Uterus (tissue), 4 donors: ENCODE measurements around the gene EIF3L. TPM values are rescaled to one million over a fixed set of nuclear protein-coding genes. Genes with fewer than 3 reads are reported as not detected.
A peak's percentile ranks its signal among the peaks of the same experiment; 100 is the strongest.

Source experiments
- DNase-seq, 2 donors: peaks; one replicate each; pipeline ENCODE4 v3.0.0-alpha.2; 2019 to 2020
- H3K27ac ChIP-seq, 2 donors: fragments of 200-600 bp; sonication (generic); 1 replicate in 1 of 2; 2 replicates in 1 of 2; pipeline ENCODE4 v1.5.1; 2016 to 2018
- H3K27me3 ChIP-seq, 2 donors: fragments of 200-600 bp; sonication (generic); one replicate each; pipeline ENCODE4 v1.5.1; 2018 to 2019; ENCODE audit warnings: control low read depth in 1 of 2
- H3K36me3 ChIP-seq, 2 donors: fragments of 200-600 bp; sonication (generic); one replicate each; pipeline ENCODE4 v1.5.1; 2019; ENCODE audit warnings: control low read depth in 1 of 2
- H3K4me1 ChIP-seq, 2 donors: fragments of 200-600 bp; sonication (generic); one replicate each; pipeline ENCODE4 v1.5.1; 2018 to 2019; ENCODE audit warnings: control low read depth in 1 of 2
- H3K4me3 ChIP-seq, 2 donors: fragments of 200-600 bp; sonication (generic); 1 replicate in 1 of 2; 2 replicates in 1 of 2; pipeline ENCODE4 v1.5.1; 2018 to 2019; ENCODE audit warnings: mild to moderate bottlenecking in 1 of 2
- H3K9me3 ChIP-seq, 2 donors: fragments of 200-600 bp; sonication (generic); one replicate each; pipeline ENCODE4 v1.5.1; 2019; ENCODE audit warnings: control low read depth in 1 of 2
- CTCF ChIP-seq, 4 experiments: fragments of 200-600 bp in 2 of 4; fragments of 450-650 bp in 2 of 4; sonication (generic) in 2 of 4; IDR thresholded peaks; one replicate each; pipeline ENCODE4 v1.5.1; 2016 to 2019; ENCODE audit warnings: antibody characterized with exemption in 4 of 4, mild to moderate bottlenecking in 2 of 4, moderate library complexity in 1 of 4
- POLR2A ChIP-seq, 2 donors: fragments of 450-650 bp; IDR thresholded peaks; one replicate each; pipeline ENCODE4 v1.6.1; 2016; ENCODE audit warnings: antibody characterized with exemption in 2 of 2, mild to moderate bottlenecking in 1 of 2, moderate library complexity in 1 of 2
- intact Hi-C: fragments of 100-400 bp; cut with DNase I; formaldehyde crosslinking; loops from one replicate; pipeline ENCODE4 v1.15.1; 2023; ENCODE audit warnings: low total_unique reads
- total RNA-seq, 4 donors: library from RNA; depleted of rRNA in 3 of 4; stranded (reverse); fragments of >200 nt in 3 of 4; gene quantifications; one replicate each; pipeline versions ENCODE4 v1.1.0 to v1.2.4, GENCODE V29; 2014 to 2023
- donor health status: DM: yes; HTN: yes; CAD: no.

Gene EIF3L
- total RNA-seq, 4 donors from 2014 or later: 290 to 559 (median 413) TPM

GRCh38 chr22:37823134-37823985 lies 25.9 kb upstream of the EIF3L start, which contains the start of gene GALR3:
GALR3 (plus strand) TSS chr22:37823382; CDS start chr22:37823407, 25 bp downstream.
- H3K36me3 ChIP-seq: no peaks in the 10 kb centered on the region
- H3K27ac ChIP-seq: no peak within 1 kb of the TSS
- no peak for DNase-seq
- no peaks in the 10 kb centered on the region for H3K9me3 ChIP-seq
- intact Hi-C loops: no loop called here
- H3K4me1 ChIP-seq: peaks cover 0 to 17% of the 10 kb centered on the region in 2 donors
- H3K4me3 ChIP-seq: no peak within 1 kb of the TSS
- peaks cover 0 to 12% of the 10 kb centered on the region in 2 donors for H3K27me3 ChIP-seq
- TF ChIP-seq CTCF (IDR thresholded peaks at IDR 0.05): no peak
- no peak for TF ChIP-seq POLR2A (IDR thresholded peaks at IDR 0.05)

- Histone ChIP-seq H3K27me3 (peaks cover 0 to 12% of the 10 kb centered on the region in 2 donors), H3K4me3 (no peak overlapping the region), H3K4me1 (peaks cover 0 to 10% of the 10 kb centered on the region in 2 donors), H3K36me3 (no peaks in the 10 kb centered on the region), H3K27ac (no peak overlapping the region), H3K9me3 (no peaks in the 10 kb centered on the region)
- no peak for DNase-seq
- TF ChIP-seq POLR2A (IDR thresholded peaks at IDR 0.05) (no peak), CTCF (IDR thresholded peaks at IDR 0.05) (no peak)
- intact Hi-C loops: no loop called here
Measured at GRCh38 chr22:37824674-37825641, 24.3 kb upstream of the EIF3L start.

GRCh38 chr22:37827056-37827455 lies 22.2 kb upstream of the EIF3L start:
- H3K36me3 ChIP-seq: no peaks in the 10 kb centered on the region
- H3K4me3 ChIP-seq: no peak overlapping the region
- intact Hi-C loops: no loop called here
- H3K27ac ChIP-seq: peak overlapping the region; percentile 7 to 52
- peak; percentile 51 to 79 for DNase-seq
- H3K27me3 ChIP-seq: no peaks in the 10 kb centered on the region
- H3K4me1 ChIP-seq: peaks cover 0 to 10% of the 10 kb centered on the region in 2 donors
- H3K9me3 ChIP-seq: no peaks in the 10 kb centered on the region
- no peak for TF ChIP-seq POLR2A (IDR thresholded peaks at IDR 0.05)
- no peak for TF ChIP-seq CTCF (IDR thresholded peaks at IDR 0.05)

- no peaks in the 10 kb centered on the region for H3K36me3 ChIP-seq
- no peaks in the 10 kb centered on the region for H3K4me1 ChIP-seq
- no peaks in the 10 kb centered on the region for H3K27me3 ChIP-seq
- TF ChIP-seq CTCF (IDR thresholded peaks at IDR 0.05) (no peak), POLR2A (IDR thresholded peaks at IDR 0.05) (no peak)
- DNase-seq: no peak
- no peak overlapping the region for H3K27ac ChIP-seq
- intact Hi-C loops: no loop called here
- H3K9me3 ChIP-seq: no peaks in the 10 kb centered on the region
- no peak overlapping the region for H3K4me3 ChIP-seq
Measured at GRCh38 chr22:37830093-37830842, 19.0 kb upstream of the EIF3L start.
